H1 (cell line): ENCODE measurements around the gene SWT1. TPM values are rescaled to one million over a fixed set of nuclear protein-coding genes. Genes with fewer than 3 reads are reported as not detected.

Source experiments
- CTCF ChIA-PET: fragments of 300-600 bp; sonication (Branson Sonifier 250); formaldehyde crosslinking; loops from one replicate; lab custom pipeline; 2021; ENCODE audit not compliant: partially characterized antibody; lab: Charles Lee
- POLR2A ChIA-PET: fragments of 300-600 bp; sonication (Branson Sonifier 250); formaldehyde crosslinking; loops from one replicate; lab custom pipeline; 2021; ENCODE audit warnings: inconsistent platforms; ENCODE audit not compliant: partially characterized antibody; lab: Charles Lee
- DNase-seq, 2 experiments: peaks; one replicate each; pipeline versions ENCODE4 v3.0.0 to v3.0.0-alpha.2; 2010 to 2022; ENCODE audit warnings: low spot score in 2 of 2, low read depth in 1 of 2, mixed read lengths in 1 of 2
- FAIRE-seq: peaks from 2 replicates; lab custom pipeline; 2011; peaks lifted over from hg19 to GRCh38; lab: Jason Lieb, UNC
- H2AFZ ChIP-seq: 2 replicates; pipeline ENCODE4 v1.8.1; 2012; ENCODE audit warnings: low read length, inconsistent platforms
- H2AK5ac ChIP-seq: 2 replicates; pipeline ENCODE4 v1.6.1; 2013; ENCODE audit warnings: low read depth, low read length
- H2BK120ac ChIP-seq: replicated peaks from 2 replicates; pipeline ENCODE3; 2013; ENCODE audit warnings: low read depth, low read length, inconsistent platforms
- H2BK12ac ChIP-seq: 2 replicates; pipeline ENCODE4 v1.6.1; 2013; ENCODE audit warnings: low read depth, low read length
- H2BK15ac ChIP-seq: 2 replicates; pipeline ENCODE4 v1.6.1; 2013; ENCODE audit warnings: low read length
- H2BK20ac ChIP-seq: 2 replicates; pipeline ENCODE4 v1.6.1; 2013; ENCODE audit warnings: low read length
- H2BK5ac ChIP-seq: 2 replicates; pipeline ENCODE4 v1.6.1; 2013; ENCODE audit warnings: low read depth, low read length
- H3K14ac ChIP-seq: 2 replicates; pipeline ENCODE4 v1.6.1; 2013; ENCODE audit warnings: inconsistent platforms; ENCODE audit not compliant: insufficient read length
- H3K18ac ChIP-seq: 2 replicates; pipeline ENCODE4 v1.6.1; 2013; ENCODE audit warnings: low read length; ENCODE audit errors: extremely low read depth
- H3K23ac ChIP-seq: 2 replicates; pipeline ENCODE4 v1.6.1; 2013; ENCODE audit warnings: inconsistent platforms; ENCODE audit not compliant: insufficient read length
- H3K23me2 ChIP-seq: 2 replicates; pipeline ENCODE4 v1.6.1; 2013; ENCODE audit warnings: low read depth, low read length
- H3K27ac ChIP-seq: 2 replicates; pipeline ENCODE4 v1.6.1; 2011; ENCODE audit warnings: low read depth, low read length, inconsistent platforms
- H3K27me3 ChIP-seq, 4 experiments: replicated peaks in 1 of 4; 1 replicate in 1 of 4; 2 replicates in 3 of 4; pipeline versions ENCODE4 v1.6.1 to v1.8.1; 2011 to 2013; ENCODE audit warnings: low read length in 3 of 4, mild to moderate bottlenecking in 3 of 4, inconsistent platforms in 2 of 4, mixed read lengths in 2 of 4, moderate library complexity in 1 of 4; ENCODE audit not compliant: control insufficient read depth in 3 of 4, insufficient read depth in 3 of 4; ENCODE audit errors: extremely low read depth in 1 of 4
- H3K36me3 ChIP-seq, 4 experiments: 2 replicates each; pipeline versions ENCODE4 v1.6.1 to v1.8.1; 2011 to 2013; ENCODE audit warnings: mild to moderate bottlenecking in 4 of 4, low read length in 3 of 4, moderate library complexity in 2 of 4, control low read depth in 1 of 4, inconsistent platforms in 1 of 4; ENCODE audit not compliant: insufficient read depth in 4 of 4, control insufficient read depth in 2 of 4
- H3K4ac ChIP-seq: replicated peaks from 2 replicates; pipeline ENCODE3; 2013; ENCODE audit warnings: low read length, low read depth, mixed read lengths, inconsistent platforms; ENCODE audit not compliant: insufficient read length
- H3K4me1 ChIP-seq, 4 experiments: replicated peaks in 1 of 4; 1 replicate in 1 of 4; 2 replicates in 3 of 4; pipeline versions ENCODE4 v1.6.1 to v1.8.1; 2011 to 2013; ENCODE audit warnings: low read length in 3 of 4, inconsistent platforms in 2 of 4, mixed read lengths in 1 of 4; ENCODE audit not compliant: insufficient read depth in 4 of 4, control insufficient read depth in 3 of 4
- H3K4me2 ChIP-seq, 2 experiments: 2 replicates each; pipeline versions ENCODE4 v1.6.1 to v1.8.1; 2011 to 2013; ENCODE audit warnings: low read depth in 2 of 2, low read length in 2 of 2, control low read depth in 1 of 2, inconsistent platforms in 1 of 2, mild to moderate bottlenecking in 1 of 2; ENCODE audit not compliant: insufficient read depth in 1 of 2
- H3K4me3 ChIP-seq, 4 experiments: fragments of 200-600, 300-600 bp in 1 of 4; sonication (generic), shearing (Covaris generic), sonication (Bioruptor Twin) in 1 of 4; 2 replicates each; pipeline versions ENCODE4 v1.5.1 to v1.8.1; 2011 to 2016; ENCODE audit warnings: low read length in 4 of 4, low read depth in 3 of 4, control low read depth in 2 of 4, inconsistent platforms in 2 of 4, mild to moderate bottlenecking in 2 of 4, mixed read lengths in 1 of 4, moderate library complexity in 1 of 4; ENCODE audit not compliant: insufficient read depth in 2 of 4; ENCODE audit errors: extremely low read depth in 1 of 4
- H3K56ac ChIP-seq: replicated peaks from 2 replicates; pipeline ENCODE3; 2013; ENCODE audit warnings: low read depth, mild to moderate bottlenecking, mixed read lengths, low read length, inconsistent platforms; ENCODE audit not compliant: insufficient read length
- H3K79me1 ChIP-seq: 2 replicates; pipeline ENCODE4 v1.6.1; 2013; ENCODE audit warnings: low read depth, low read length, control low read depth
- H3K79me2 ChIP-seq, 2 experiments: 2 replicates each; pipeline versions ENCODE4 v1.6.1 to v1.8.1; 2012 to 2013; ENCODE audit warnings: low read length in 2 of 2, mild to moderate bottlenecking in 2 of 2, inconsistent platforms in 1 of 2; ENCODE audit not compliant: insufficient read depth in 2 of 2, control insufficient read depth in 1 of 2
- H3K9ac ChIP-seq, 4 experiments: replicated peaks in 1 of 4; 1 replicate in 1 of 4; 2 replicates in 3 of 4; pipeline versions ENCODE4 v1.6.1 to v1.8.1; 2011 to 2013; ENCODE audit warnings: low read depth in 3 of 4, low read length in 3 of 4, control low read depth in 2 of 4, mild to moderate bottlenecking in 2 of 4, moderate library complexity in 2 of 4, inconsistent platforms in 1 of 4; ENCODE audit errors: extremely low read depth in 1 of 4
- H3K9me3 ChIP-seq, 2 experiments: 2 replicates each; pipeline versions ENCODE4 v1.6.1 to v1.8.1; 2012 to 2013; ENCODE audit warnings: mild to moderate bottlenecking in 2 of 2, moderate library complexity in 2 of 2, control low read depth in 1 of 2, inconsistent platforms in 1 of 2, low read depth in 1 of 2, low read length in 1 of 2, mixed read lengths in 1 of 2; ENCODE audit not compliant: insufficient read depth in 2 of 2
- H4K20me1 ChIP-seq, 2 experiments: replicated peaks in 1 of 2; 2 replicates each; pipeline versions ENCODE3 to v1.8.1; 2011 to 2013; ENCODE audit warnings: inconsistent platforms in 2 of 2, low read length in 2 of 2, mild to moderate bottlenecking in 1 of 2; ENCODE audit not compliant: insufficient read depth in 2 of 2, control insufficient read depth in 1 of 2
- H4K5ac ChIP-seq: 2 replicates; pipeline ENCODE4 v1.6.1; 2013; ENCODE audit warnings: low read length, low read depth, mixed read lengths, inconsistent platforms; ENCODE audit not compliant: insufficient read length
- H4K8ac ChIP-seq: 2 replicates; pipeline ENCODE4 v1.8.0; 2013; ENCODE audit warnings: mild to moderate bottlenecking, moderate library complexity, low read length, inconsistent platforms; ENCODE audit not compliant: insufficient read depth; ENCODE audit errors: extremely low read depth
- H4K91ac ChIP-seq: replicated peaks from 2 replicates; pipeline ENCODE3; 2013; ENCODE audit warnings: low read length, mixed read lengths, inconsistent platforms; ENCODE audit not compliant: insufficient read length
- BCL11A ChIP-seq, 2 experiments: IDR thresholded peaks; one replicate each; pipeline ENCODE4 v1.6.1; 2011; ENCODE audit warnings: low read depth in 2 of 2, low read length in 2 of 2, mild to moderate bottlenecking in 2 of 2
- CREB1 ChIP-seq: IDR thresholded peaks from 2 replicates; pipeline ENCODE4 v1.6.1; 2012; ENCODE audit warnings: inconsistent platforms
- CTBP2 ChIP-seq: IDR thresholded peaks from 2 replicates; pipeline ENCODE4 v1.7.0; 2011; ENCODE audit warnings: borderline replicate concordance, mild to moderate bottlenecking, moderate library complexity, mixed read lengths, low read length; ENCODE audit not compliant: insufficient read depth, insufficient read length
- HDAC2 ChIP-seq, 2 experiments: fragments of 300-600 bp in 1 of 2; sonication (generic) in 1 of 2; IDR thresholded peaks; 2 replicates each; pipeline ENCODE4 v1.6.1; 2011 to 2012; ENCODE audit warnings: low read depth in 2 of 2, low read length in 2 of 2, mild to moderate bottlenecking in 2 of 2, moderate library complexity in 2 of 2, borderline replicate concordance in 1 of 2, inconsistent platforms in 1 of 2
- JUND ChIP-seq: IDR thresholded peaks from 2 replicates; pipeline ENCODE4 v1.6.1; 2011; ENCODE audit warnings: mild to moderate bottlenecking, improper control_type of control experiment, low read length
- KDM5A ChIP-seq: fragments of 200-600 bp; IDR thresholded peaks from 2 replicates; pipeline ENCODE4 v1.7.1; 2012; ENCODE audit warnings: mild to moderate bottlenecking, low read length, inconsistent platforms, mixed read lengths
- MAFK ChIP-seq: IDR thresholded peaks from 2 replicates; pipeline ENCODE4 v1.6.1; 2012; ENCODE audit warnings: low read depth, mild to moderate bottlenecking, improper control_type of control experiment, low read length
- POLR2A ChIP-seq, 2 experiments: IDR thresholded peaks; 1 replicate in 1 of 2; 2 replicates in 1 of 2; pipeline ENCODE4 v1.6.1; 2011; ENCODE audit warnings: low read depth in 2 of 2, low read length in 2 of 2, mild to moderate bottlenecking in 2 of 2; ENCODE audit errors: control extremely low read depth in 1 of 2
- POLR2AphosphoS5 ChIP-seq: IDR thresholded peaks from 2 replicates; pipeline ENCODE4 v1.6.1; 2011; ENCODE audit warnings: low read depth, low read length
- RXRA ChIP-seq: IDR thresholded peaks from 2 replicates; pipeline ENCODE4 v1.6.1; 2011; ENCODE audit warnings: low read depth, mild to moderate bottlenecking, low read length, moderate library complexity; ENCODE audit not compliant: insufficient read depth
- SIN3A ChIP-seq, 2 experiments: IDR thresholded peaks in 1 of 2; conservative IDR thresholded peaks in 1 of 2; 2 replicates each; pipeline ENCODE4 v1.6.1; 2011 to 2012; ENCODE audit warnings: low read length in 2 of 2, improper control_type of control experiment in 1 of 2, low read depth in 1 of 2, mild to moderate bottlenecking in 1 of 2
- TCF12 ChIP-seq: IDR thresholded peaks from 2 replicates; pipeline ENCODE4 v1.6.1; 2011; ENCODE audit warnings: low read depth, mild to moderate bottlenecking, low read length
- YY1 ChIP-seq: IDR thresholded peaks from 2 replicates; pipeline ENCODE4 v1.6.1; 2011; ENCODE audit warnings: low read depth, mild to moderate bottlenecking, low read length
- polyA plus RNA-seq, 7 experiments: library from polyadenylated mRNA; depleted of rRNA in 3 of 7; stranded (reverse) in 5 of 7; unstranded in 2 of 7; fragments of >200 nt in 5 of 7; fragments of 200-250 nt in 2 of 7; gene quantifications; 1 replicate in 5 of 7; 2 replicates in 1 of 7; 4 replicates in 1 of 7; pipeline versions ENCODE4 v1.2.1 to v1.2.3, GENCODE V29; 2011 to 2013; ENCODE audit warnings: missing spikeins in 2 of 7, mixed read lengths in 2 of 7
- total RNA-seq: library from RNA; stranded (reverse); fragmentation: NEBNext Ultra II Directional; extraction: Animal tissue kit (Norgen Biotek cat#: 25700); gene quantifications from 2 replicates; pipeline ENCODE4 v1.2.1, GENCODE V29; 2021

SWT1 gene
- total and polyA plus RNA-seq, 2 of the 8 experiments (the other 6 are each of a cell fraction or from before 2014, with no cell fraction given), result 1.4 to 6.2 TPM

DNA sequence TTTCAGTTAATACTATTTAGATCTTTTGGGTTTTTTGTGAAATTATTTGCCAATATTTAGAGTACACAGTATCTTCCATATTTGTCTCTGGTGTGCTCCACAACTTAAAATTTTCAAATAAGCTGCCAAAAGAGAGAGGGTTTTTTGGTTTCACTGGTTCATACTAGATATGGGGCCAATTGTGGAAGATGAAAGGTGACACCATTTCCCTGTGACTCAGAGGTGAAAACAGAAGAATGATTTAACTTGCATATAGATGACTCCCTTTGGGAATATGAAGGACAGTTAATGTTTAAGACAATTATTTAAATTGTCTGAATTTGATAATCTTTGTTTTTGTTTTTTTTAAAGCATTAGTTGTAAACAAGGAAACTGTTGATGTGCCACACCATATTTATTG lies 122.6 kb downstream of the SWT1 start:
- Histone ChIP-seq H4K8ac (no peak overlapping the region), H3K4me2 (no peak overlapping the region), H2BK12ac (no peak overlapping the region), H2BK120ac (no peak overlapping the region), H3K27ac (no peak overlapping the region), H4K91ac (no peak overlapping the region), H2AK5ac (no peak overlapping the region), H2BK20ac (no peak overlapping the region), H4K20me1 (no peaks in the 10 kb centered on the region), H4K5ac (no peak overlapping the region), H3K4ac (no peak overlapping the region), H3K79me1 (no peaks in the 10 kb centered on the region), H3K9ac (no peak overlapping the region), H2AFZ (no peak overlapping the region), H3K9me3 (no peaks in the 10 kb centered on the region), H3K56ac (no peak overlapping the region), H3K23me2 (no peaks in the 10 kb centered on the region), H3K14ac (no peak overlapping the region), H2BK5ac (no peak overlapping the region), H3K4me3 (no peak overlapping the region), H3K79me2 (no peaks in the 10 kb centered on the region), H3K4me1 (no peaks in the 10 kb centered on the region), H3K36me3 (no peaks in the 10 kb centered on the region), H3K27me3 (no peaks in the 10 kb centered on the region), H2BK15ac (no peak overlapping the region), H3K23ac (no peak overlapping the region), H3K18ac (no peak overlapping the region)
- no peak for FAIRE-seq
- POLR2A ChIA-PET, result interaction anchor here (2.9 kb wide), 1 partner anchor 11 kb away, joined by 12 read pairs; no protein-coding TSS in a partner anchor
- CTCF ChIA-PET, result no interaction called here
- TF ChIP-seq YY1 (no peak), BCL11A (IDR thresholded peaks at IDR 0.05; ENCODE audit: low read depth in 2 of 2, low read length in 2 of 2) (no peak), TCF12 (no peak), POLR2A (IDR thresholded peaks at IDR 0.05; ENCODE audit: control extremely low read depth in 1 of 2, low read depth in 2 of 2, low read length in 2 of 2) (no peak), POLR2AphosphoS5 (no peak), KDM5A (no peak), RXRA (no peak), SIN3A (conservative IDR thresholded peaks at IDR 0.05 in 1 of 2, IDR thresholded peaks at IDR 0.05 in 1 of 2; ENCODE audit: low read depth in 1 of 2, low read length in 2 of 2) (no peak), CTBP2 (no peak), MAFK (no peak), CREB1 (no peak), JUND (no peak), HDAC2 (IDR thresholded peaks at IDR 0.05; ENCODE audit: borderline replicate concordance in 1 of 2, low read depth in 2 of 2, low read length in 2 of 2) (no peak)
- no peak for DNase-seq
